HG02588 (cell line): ENCODE results near the gene CAPZA1.

Source experiments
- ATAC-seq: cut with Tn5 transposase; IDR thresholded peaks from one replicate; pipeline ENCODE4 v1.9.1; 2021; ENCODE audit warnings: mild to moderate bottlenecking, moderate library complexity; ENCODE audit not compliant: unreplicated experiment

CAPZA1 gene

GRCh38 chr1:112713466-112714312 lies 94.1 kb downstream of the CAPZA1 start:
- ATAC-seq, result peak; percentile 25

GRCh38 chr1:112714313-112715263 lies 95.0 kb downstream of the CAPZA1 start:
- ATAC-seq, result no peak

GRCh38 chr1:112715264-112716053 lies 95.8 kb downstream of the CAPZA1 start, which contains the start of gene PPM1J:
Gene PPM1J, minus strand, starts transcription at chr1:112715332. Its CDS starts 31 bp downstream, at chr1:112715301.
- peak; percentile 77 for ATAC-seq

- peak; percentile 29 for ATAC-seq
These were observed 96.6 kb downstream of the CAPZA1 start for GRCh38 chr1:112716133-112716720.

GRCh38 chr1:112717263-112717873 lies 97.7 kb downstream of the CAPZA1 start:
- ATAC-seq, result no peak

- no peak for ATAC-seq
These were observed 99.2 kb downstream of the CAPZA1 start for GRCh38 chr1:112718691-112719418.

GRCh38 chr1:112719706-112720105 lies 100.1 kb downstream of the CAPZA1 start:
- ATAC-seq, result no peak

- no peak for ATAC-seq
These were observed 101.2 kb downstream of the CAPZA1 start for GRCh38 chr1:112720800-112721199.
